H1 (cell line): Measurements from ENCODE around the gene CEP41. TPM values are rescaled to one million over a fixed set of nuclear protein-coding genes. Genes with fewer than 3 reads are reported as not detected.

Source experiments
- polyA plus RNA-seq, 7 experiments: library from polyadenylated mRNA; depleted of rRNA in 3 of 7; stranded (reverse) in 5 of 7; unstranded in 2 of 7; fragments of >200 nt in 5 of 7; fragments of 200-250 nt in 2 of 7; gene quantifications; 1 replicate in 5 of 7; 2 replicates in 1 of 7; 4 replicates in 1 of 7; pipeline versions ENCODE4 v1.2.1 to v1.2.3, GENCODE V29; 2011 to 2013; ENCODE audit warnings: missing spikeins in 2 of 7, mixed read lengths in 2 of 7
- total RNA-seq: library from RNA; stranded (reverse); fragmentation: NEBNext Ultra II Directional; extraction: Animal tissue kit (Norgen Biotek cat#: 25700); gene quantifications from 2 replicates; pipeline ENCODE4 v1.2.1, GENCODE V29; 2021
- TF ChIP-seq, protein P1 (sequence below), 3 experiments: IDR thresholded peaks; 1 replicate in 2 of 3; 2 replicates in 1 of 3; pipeline versions ENCODE4 v1.5.1 to v1.6.1; 2011; ENCODE audit warnings: low read length in 3 of 3, mild to moderate bottlenecking in 3 of 3, inconsistent platforms in 2 of 3, low read depth in 1 of 3, moderate library complexity in 1 of 3; ENCODE audit not compliant: insufficient read depth in 1 of 3; ENCODE audit errors: control extremely low read depth in 1 of 3

The CEP41 gene
- total and polyA plus RNA-seq, 2 of the 8 experiments (the other 6 are each of a cell fraction or from before 2014, with no cell fraction given) = 9.3 to 12.8 TPM

DNA sequence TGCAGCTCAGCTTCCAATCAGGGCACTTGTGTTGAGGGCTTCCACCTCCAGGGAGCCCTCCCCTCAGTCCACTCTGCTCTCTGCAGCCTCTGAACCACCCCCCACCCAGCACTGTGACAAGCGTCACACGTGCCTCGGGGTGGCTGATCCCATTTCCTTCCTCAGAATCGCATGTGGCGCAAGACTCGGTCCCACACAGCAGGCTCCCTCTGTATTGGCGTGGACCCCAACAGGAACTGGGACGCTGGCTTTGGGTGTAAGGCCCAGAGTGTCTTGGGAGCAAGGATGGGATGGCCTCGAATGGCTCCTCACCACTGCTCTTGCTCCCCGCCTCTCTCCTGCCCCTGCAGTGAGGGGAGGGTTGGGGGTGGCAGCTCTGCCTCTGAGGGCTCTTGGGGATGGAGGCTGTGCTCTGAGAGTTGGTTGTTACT is 56.4 kb downstream of the CEP41 start (continued):
- TF ChIP-seq, protein P1, sequence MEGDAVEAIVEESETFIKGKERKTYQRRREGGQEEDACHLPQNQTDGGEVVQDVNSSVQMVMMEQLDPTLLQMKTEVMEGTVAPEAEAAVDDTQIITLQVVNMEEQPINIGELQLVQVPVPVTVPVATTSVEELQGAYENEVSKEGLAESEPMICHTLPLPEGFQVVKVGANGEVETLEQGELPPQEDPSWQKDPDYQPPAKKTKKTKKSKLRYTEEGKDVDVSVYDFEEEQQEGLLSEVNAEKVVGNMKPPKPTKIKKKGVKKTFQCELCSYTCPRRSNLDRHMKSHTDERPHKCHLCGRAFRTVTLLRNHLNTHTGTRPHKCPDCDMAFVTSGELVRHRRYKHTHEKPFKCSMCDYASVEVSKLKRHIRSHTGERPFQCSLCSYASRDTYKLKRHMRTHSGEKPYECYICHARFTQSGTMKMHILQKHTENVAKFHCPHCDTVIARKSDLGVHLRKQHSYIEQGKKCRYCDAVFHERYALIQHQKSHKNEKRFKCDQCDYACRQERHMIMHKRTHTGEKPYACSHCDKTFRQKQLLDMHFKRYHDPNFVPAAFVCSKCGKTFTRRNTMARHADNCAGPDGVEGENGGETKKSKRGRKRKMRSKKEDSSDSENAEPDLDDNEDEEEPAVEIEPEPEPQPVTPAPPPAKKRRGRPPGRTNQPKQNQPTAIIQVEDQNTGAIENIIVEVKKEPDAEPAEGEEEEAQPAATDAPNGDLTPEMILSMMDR (IDR thresholded peaks at IDR 0.05; ENCODE audit: control extremely low read depth in 1 of 3, insufficient read depth in 1 of 3, low read depth in 1 of 3, low read length in 3 of 3) = no peak
